Upper lobe of left lung (tissue), 6 donors: Measurements from ENCODE around the gene OBSCN. TPM values are rescaled to one million over a fixed set of nuclear protein-coding genes. Genes with fewer than 3 reads are reported as not detected.

Source experiments
- ATAC-seq, 2 donors: fragments of 200-7000 bp; cut with Tn5 transposase; one replicate each; pipeline ENCODE4 v1.9.1; 2022; ENCODE audit warnings: mild to moderate bottlenecking in 2 of 2, moderate library complexity in 2 of 2; ENCODE audit not compliant: low FRiP score in 2 of 2
- DNase-seq, 2 donors: peaks; one replicate each; pipeline ENCODE4 v3.0.0-alpha.2; 2019 to 2020
- H3K27ac ChIP-seq, 4 donors: fragments of 200-600 bp; sonication (generic); one replicate each; pipeline ENCODE4 v1.5.1; 2016 to 2019
- H3K27me3 ChIP-seq, 4 donors: fragments of 200-600 bp; sonication (generic); one replicate each; pipeline ENCODE4 v1.5.1; 2017 to 2019
- H3K36me3 ChIP-seq, 4 donors: fragments of 200-600 bp; sonication (generic); one replicate each; pipeline ENCODE4 v1.5.1; 2016 to 2019
- H3K4me1 ChIP-seq, 4 donors: fragments of 200-600 bp; sonication (generic); one replicate each; pipeline ENCODE4 v1.5.1; 2018 to 2019
- H3K4me3 ChIP-seq, 4 donors: fragments of 200-600 bp; sonication (generic); one replicate each; pipeline ENCODE4 v1.5.1; 2017 to 2019; ENCODE audit warnings: mild to moderate bottlenecking in 2 of 4, moderate library complexity in 1 of 4
- H3K9me3 ChIP-seq, 4 donors: fragments of 200-600 bp; sonication (generic); one replicate each; pipeline ENCODE4 v1.5.1; 2018 to 2019
- EP300 ChIP-seq, 4 donors: sonication (generic); formaldehyde crosslinking; IDR thresholded peaks; one replicate each; pipeline ENCODE4 v1.5.1; 2017; ENCODE audit warnings: antibody characterized with exemption in 4 of 4, control low read depth in 2 of 4
- POLR2A ChIP-seq, 4 donors: fragments of 450-650 bp; IDR thresholded peaks; one replicate each; pipeline ENCODE4 v1.5.1; 2016 to 2017; ENCODE audit warnings: antibody characterized with exemption in 4 of 4, mild to moderate bottlenecking in 2 of 4
- POLR2AphosphoS5 ChIP-seq, 2 donors: sonication (generic); formaldehyde crosslinking; IDR thresholded peaks; one replicate each; pipeline ENCODE4 v1.5.1; 2017; ENCODE audit warnings: antibody characterized with exemption in 2 of 2
- WGBS, 2 donors: methylation state at CpG; one replicate each; pipeline ENCODE4 v1.1.5; 2017 to 2018; 5-methylcytosine and 5-hydroxymethylcytosine counted together
- total RNA-seq, 6 donors: library from RNA; depleted of rRNA in 4 of 6; stranded (reverse); fragments of >200 nt in 4 of 6; gene quantifications; one replicate each; pipeline versions ENCODE4 v1.1.0 to v1.2.1, GENCODE V29; 2016 to 2021
- TF ChIP-seq, protein P1 (sequence below), 6 experiments: fragments of 450-650 bp in 4 of 6; fragments of 200-600 bp in 2 of 6; sonication (generic) in 2 of 6; IDR thresholded peaks; one replicate each; pipeline ENCODE4 v1.5.1; 2016 to 2019; ENCODE audit warnings: antibody characterized with exemption in 6 of 6
- donor health status: DM: no; HTN: no; CAD: no; lungs with moderate emphysema.
- donor health status: DM: no; HTN: yes; CAD: no; lungs with severe emphysema.

Gene OBSCN
- total RNA-seq, 6 donors from 2014 or later, result 15.7 to 160 (median 47.0) TPM

GRCh38 chr1:228383773-228384172 is 175.9 kb downstream of the OBSCN start:
- 88 to 95% methylated on average over 2 of the region's 2 CpGs for whole genome bisulfite sequencing, 2 donors
- no peak for TF ChIP-seq POLR2AphosphoS5 (IDR thresholded peaks at IDR 0.05)
- TF ChIP-seq, protein P1, sequence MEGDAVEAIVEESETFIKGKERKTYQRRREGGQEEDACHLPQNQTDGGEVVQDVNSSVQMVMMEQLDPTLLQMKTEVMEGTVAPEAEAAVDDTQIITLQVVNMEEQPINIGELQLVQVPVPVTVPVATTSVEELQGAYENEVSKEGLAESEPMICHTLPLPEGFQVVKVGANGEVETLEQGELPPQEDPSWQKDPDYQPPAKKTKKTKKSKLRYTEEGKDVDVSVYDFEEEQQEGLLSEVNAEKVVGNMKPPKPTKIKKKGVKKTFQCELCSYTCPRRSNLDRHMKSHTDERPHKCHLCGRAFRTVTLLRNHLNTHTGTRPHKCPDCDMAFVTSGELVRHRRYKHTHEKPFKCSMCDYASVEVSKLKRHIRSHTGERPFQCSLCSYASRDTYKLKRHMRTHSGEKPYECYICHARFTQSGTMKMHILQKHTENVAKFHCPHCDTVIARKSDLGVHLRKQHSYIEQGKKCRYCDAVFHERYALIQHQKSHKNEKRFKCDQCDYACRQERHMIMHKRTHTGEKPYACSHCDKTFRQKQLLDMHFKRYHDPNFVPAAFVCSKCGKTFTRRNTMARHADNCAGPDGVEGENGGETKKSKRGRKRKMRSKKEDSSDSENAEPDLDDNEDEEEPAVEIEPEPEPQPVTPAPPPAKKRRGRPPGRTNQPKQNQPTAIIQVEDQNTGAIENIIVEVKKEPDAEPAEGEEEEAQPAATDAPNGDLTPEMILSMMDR (IDR thresholded peaks at IDR 0.05), result no peak
- no peak for TF ChIP-seq EP300 (IDR thresholded peaks at IDR 0.05)
- no peak for TF ChIP-seq POLR2A (IDR thresholded peaks at IDR 0.05)
- Histone ChIP-seq H3K27me3 (no peaks in the 10 kb centered on the region), H3K27ac (no peak overlapping the region), H3K36me3 (no peaks in the 10 kb centered on the region), H3K4me1 (peaks cover 0 to 8% (median 6%) of the 10 kb centered on the region in 4 donors), H3K9me3 (no peaks in the 10 kb centered on the region), H3K4me3 (no peak overlapping the region)
- ATAC-seq (no peak), DNase-seq (no peak)

DNA sequence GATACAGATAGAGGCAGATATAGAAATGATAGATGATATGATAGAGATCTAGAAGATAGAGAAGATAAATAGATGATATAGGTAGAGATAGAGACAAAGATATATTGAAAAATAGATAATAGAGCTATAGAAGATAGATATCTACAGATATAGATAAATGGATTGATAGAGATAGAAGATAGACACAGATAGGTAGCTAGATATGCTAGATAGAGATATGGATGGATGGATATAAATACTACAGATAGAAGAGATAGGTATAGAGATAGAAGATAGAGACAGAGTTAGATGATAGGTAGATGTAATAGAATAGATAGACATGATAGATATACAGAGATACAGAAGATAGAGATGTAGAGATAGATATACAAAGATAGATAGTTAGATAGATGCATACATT is 177.4 kb downstream of the OBSCN start:
- Histone ChIP-seq H3K27ac (no peak overlapping the region), H3K4me3 (no peak overlapping the region), H3K9me3 (no peaks in the 10 kb centered on the region), H3K36me3 (no peaks in the 10 kb centered on the region), H3K27me3 (no peaks in the 10 kb centered on the region), H3K4me1 (no peaks in the 10 kb centered on the region)
- no peak for TF ChIP-seq POLR2AphosphoS5 (IDR thresholded peaks at IDR 0.05)
- TF ChIP-seq POLR2A (IDR thresholded peaks at IDR 0.05), result no peak
- TF ChIP-seq, protein P1 (IDR thresholded peaks at IDR 0.05), result no peak
- TF ChIP-seq EP300 (IDR thresholded peaks at IDR 0.05), result no peak
- DNase-seq, result no peak
- no peak for ATAC-seq

DNA sequence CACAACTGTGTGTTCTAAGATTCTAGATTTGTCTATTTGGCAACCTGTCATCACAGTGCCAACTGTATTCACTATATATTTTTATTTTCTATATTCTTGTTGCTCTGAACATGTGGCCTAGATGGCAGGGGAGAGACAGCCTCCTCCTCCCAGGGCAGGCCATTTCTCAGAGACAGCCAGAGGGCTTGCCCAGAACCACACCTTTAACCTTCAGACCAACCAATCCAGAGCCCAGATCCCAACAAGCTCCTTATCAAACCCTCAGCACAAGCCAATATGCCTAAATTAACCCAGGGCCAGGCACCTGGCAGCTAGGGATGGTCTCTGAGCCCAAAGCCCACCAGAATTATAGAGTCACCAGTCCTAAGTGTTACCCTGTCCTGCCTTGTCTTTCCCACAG is 179.5 kb downstream of the OBSCN start:
- no peak overlapping the region for H3K4me3 ChIP-seq
- no peak overlapping the region for H3K27ac ChIP-seq
- no peaks in the 10 kb centered on the region for H3K4me1 ChIP-seq
- H3K27me3 ChIP-seq, result no peaks in the 10 kb centered on the region
- TF ChIP-seq POLR2A (IDR thresholded peaks at IDR 0.05), result no peak
- TF ChIP-seq, protein P1 (IDR thresholded peaks at IDR 0.05), result no peak
- TF ChIP-seq EP300 (IDR thresholded peaks at IDR 0.05), result no peak
- no peak for TF ChIP-seq POLR2AphosphoS5 (IDR thresholded peaks at IDR 0.05)
- no peaks in the 10 kb centered on the region for H3K9me3 ChIP-seq
- peaks cover 0 to 6% (median 1%) of the 10 kb centered on the region in 4 donors for H3K36me3 ChIP-seq
- ATAC-seq, result no peak
- no peak for DNase-seq

DNA sequence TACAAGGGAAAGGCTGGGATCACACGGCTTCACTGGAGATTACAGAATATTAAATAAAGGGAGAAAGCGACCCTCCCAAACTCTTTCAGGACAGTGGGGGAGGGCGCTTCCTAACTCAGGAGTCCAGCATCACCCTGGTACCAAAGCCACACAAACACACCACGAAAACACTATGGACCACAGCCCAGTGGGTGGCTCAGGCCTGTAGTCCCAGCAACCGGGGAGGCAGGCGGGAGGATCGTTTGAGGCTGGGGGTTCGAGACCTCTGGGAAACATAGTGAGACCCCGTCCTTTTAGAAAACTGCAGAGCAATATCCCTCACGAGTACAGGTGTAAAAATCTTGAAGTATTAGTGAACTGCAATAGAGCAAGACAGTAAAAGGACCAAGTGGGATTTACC is 182.8 kb downstream of the OBSCN start:
- no peak overlapping the region for H3K4me3 ChIP-seq
- ATAC-seq (no peak), DNase-seq (no peak)
- peaks cover 9 to 31% (median 23%) of the 10 kb centered on the region in 4 donors for H3K36me3 ChIP-seq
- 87 to 90% methylated on average over 10 of the region's 10 CpGs for WGBS, 2 donors
- H3K27me3 ChIP-seq, result no peaks in the 10 kb centered on the region
- peaks cover 0 to 12% (median 4%) of the 10 kb centered on the region in 4 donors for H3K4me1 ChIP-seq
- no peaks in the 10 kb centered on the region for H3K9me3 ChIP-seq
- TF ChIP-seq POLR2AphosphoS5 (IDR thresholded peaks at IDR 0.05) (no peak), POLR2A (IDR thresholded peaks at IDR 0.05) (no peak), EP300 (IDR thresholded peaks at IDR 0.05) (no peak)
- TF ChIP-seq, protein P1 (IDR thresholded peaks at IDR 0.05), result no peak
- H3K27ac ChIP-seq, result no peak overlapping the region

DNA sequence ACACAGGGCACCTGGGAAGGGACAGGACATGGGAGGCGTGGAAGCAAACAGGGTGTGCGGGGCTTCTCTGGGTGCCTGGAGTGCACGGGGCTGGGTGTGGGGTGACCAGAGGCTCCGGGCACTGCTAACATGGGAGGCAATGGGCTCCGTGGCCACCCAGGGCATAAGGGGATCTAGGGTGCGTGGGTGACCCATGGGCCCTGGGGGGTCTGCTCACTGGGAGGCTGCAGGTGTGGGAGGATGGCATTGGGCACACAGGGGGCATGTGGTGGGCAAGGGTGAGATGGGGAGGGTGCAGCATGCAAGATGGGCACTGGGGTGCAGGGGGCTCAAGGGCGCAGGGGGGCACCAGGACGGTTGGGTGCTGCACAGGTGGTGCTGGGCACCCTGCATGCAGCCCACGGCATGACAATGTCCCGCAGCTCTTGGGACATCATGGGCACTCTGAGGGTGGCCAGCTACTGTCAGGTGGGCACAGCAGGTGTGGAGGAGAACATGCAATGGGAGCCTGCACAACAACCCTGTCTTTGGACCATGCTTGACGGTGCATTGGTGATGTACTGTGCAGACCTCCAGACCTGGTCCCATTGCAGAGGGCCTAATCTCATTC is 183.7 kb downstream of the OBSCN start:
- TF ChIP-seq, protein P1 (IDR thresholded peaks at IDR 0.05), result no peak
- no peak for TF ChIP-seq EP300 (IDR thresholded peaks at IDR 0.05)
- no peak for TF ChIP-seq POLR2AphosphoS5 (IDR thresholded peaks at IDR 0.05)
- TF ChIP-seq POLR2A (IDR thresholded peaks at IDR 0.05), result no peak
- H3K36me3 ChIP-seq, result peaks cover 14 to 40% (median 31%) of the 10 kb centered on the region in 4 donors
- WGBS, 2 donors, result 89 to 98% methylated on average over 6 to 7 of the region's 11 CpGs
- H3K4me1 ChIP-seq, result peaks cover 0 to 12% (median 4%) of the 10 kb centered on the region in 4 donors
- DNase-seq, result peak in 1 of 2 donors; percentile 60
- H3K9me3 ChIP-seq, result no peaks in the 10 kb centered on the region
- no peak overlapping the region for H3K27ac ChIP-seq
- H3K27me3 ChIP-seq, result no peaks in the 10 kb centered on the region
- peak in 1 of 2 donors; percentile 8 for ATAC-seq
- no peak overlapping the region for H3K4me3 ChIP-seq
